HG03280 (cell line): ENCODE data around the gene VGLL4.
"Not testable (repeated sequence)": the region's sequence is repeated elsewhere in the genome, so short reads cannot be mapped to it uniquely, and the experiment has no call there.

ENCODE experiments used
- ATAC-seq: cut with Tn5 transposase; IDR thresholded peaks from one replicate; pipeline ENCODE4 v1.9.1; 2021; ENCODE audit warnings: mild to moderate bottlenecking, moderate library complexity; ENCODE audit not compliant: unreplicated experiment

VGLL4 gene

DNA sequence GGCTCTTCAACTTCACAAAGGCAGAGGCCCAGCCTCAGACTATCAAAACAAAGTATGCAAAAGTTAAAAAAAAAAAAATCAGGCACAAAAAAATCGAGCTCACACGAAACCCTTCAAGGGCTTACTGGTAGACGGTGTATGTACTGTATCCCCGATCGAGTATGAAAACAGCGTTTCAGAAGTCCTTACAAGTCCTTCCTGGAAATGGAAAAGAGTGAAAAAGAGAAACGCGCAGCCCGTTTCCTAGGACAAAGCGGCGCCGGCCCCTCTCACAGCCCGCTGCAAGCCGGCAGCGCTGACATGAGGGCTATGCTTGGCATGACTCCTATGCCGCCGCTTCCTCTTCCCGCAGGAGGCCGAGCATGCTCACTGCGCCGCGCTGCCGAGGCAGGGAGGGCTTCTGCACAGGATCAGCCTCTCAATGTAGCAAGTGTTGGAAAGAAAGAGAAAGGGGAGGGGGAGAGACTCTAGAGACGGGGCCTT, at the start of gene VGLL4:
Gene VGLL4 (minus strand): TSS at position 311 of the 483 bp plus-strand sequence. CDS start 397 bp downstream, outside the sequence.
- peak; percentile 50 for ATAC-seq

DNA sequence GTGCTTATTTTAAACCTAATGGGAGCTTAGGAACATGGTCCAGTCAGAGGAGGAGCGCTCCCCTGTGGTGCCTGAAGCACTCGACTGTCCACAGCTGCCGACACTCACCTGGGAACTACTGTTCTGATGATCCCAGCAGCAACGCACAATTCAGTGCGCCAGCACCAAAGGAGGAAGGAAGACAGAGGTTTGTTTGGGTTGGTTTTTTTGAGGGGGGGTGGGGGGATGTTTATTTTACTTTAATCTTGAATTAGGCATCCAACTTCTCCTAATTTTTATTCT, 48.8 kb upstream of the VGLL4 start:
- no peak for ATAC-seq

DNA sequence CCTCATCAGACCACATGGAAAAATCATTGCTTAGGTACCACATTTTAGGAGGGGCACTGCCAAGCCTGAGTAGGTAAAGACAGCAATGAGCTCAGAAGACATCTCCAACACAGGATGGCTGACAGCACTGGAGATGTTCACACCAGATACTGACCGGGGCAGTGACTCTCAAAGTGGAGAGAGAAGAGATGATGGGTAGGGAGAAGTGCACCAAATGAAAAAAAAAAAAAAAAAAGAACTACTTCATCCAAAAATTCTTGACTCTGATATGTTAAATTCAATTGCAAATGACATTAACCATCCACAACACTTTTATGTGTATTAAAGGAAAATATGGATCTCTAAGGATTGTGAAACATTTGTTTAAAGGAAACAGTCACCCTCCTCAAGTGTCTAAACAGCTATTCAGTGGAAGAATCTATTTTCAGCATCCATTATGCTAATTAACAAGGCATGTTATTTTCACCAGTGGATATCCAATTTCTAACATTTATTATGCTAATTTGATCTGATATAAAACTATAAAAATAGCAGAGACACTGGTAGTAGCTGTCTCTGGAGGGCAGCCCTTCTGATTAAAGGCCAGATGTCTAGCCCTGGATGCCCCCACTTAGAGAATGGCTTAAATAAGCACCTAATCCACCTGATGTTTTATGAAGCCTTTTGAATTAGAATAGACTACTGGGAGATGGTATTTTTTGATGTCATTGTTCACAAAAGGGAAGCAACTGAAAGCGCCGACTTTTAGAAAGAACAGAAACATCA, 48.2 kb upstream of the VGLL4 start:
- ATAC-seq: no peak

DNA sequence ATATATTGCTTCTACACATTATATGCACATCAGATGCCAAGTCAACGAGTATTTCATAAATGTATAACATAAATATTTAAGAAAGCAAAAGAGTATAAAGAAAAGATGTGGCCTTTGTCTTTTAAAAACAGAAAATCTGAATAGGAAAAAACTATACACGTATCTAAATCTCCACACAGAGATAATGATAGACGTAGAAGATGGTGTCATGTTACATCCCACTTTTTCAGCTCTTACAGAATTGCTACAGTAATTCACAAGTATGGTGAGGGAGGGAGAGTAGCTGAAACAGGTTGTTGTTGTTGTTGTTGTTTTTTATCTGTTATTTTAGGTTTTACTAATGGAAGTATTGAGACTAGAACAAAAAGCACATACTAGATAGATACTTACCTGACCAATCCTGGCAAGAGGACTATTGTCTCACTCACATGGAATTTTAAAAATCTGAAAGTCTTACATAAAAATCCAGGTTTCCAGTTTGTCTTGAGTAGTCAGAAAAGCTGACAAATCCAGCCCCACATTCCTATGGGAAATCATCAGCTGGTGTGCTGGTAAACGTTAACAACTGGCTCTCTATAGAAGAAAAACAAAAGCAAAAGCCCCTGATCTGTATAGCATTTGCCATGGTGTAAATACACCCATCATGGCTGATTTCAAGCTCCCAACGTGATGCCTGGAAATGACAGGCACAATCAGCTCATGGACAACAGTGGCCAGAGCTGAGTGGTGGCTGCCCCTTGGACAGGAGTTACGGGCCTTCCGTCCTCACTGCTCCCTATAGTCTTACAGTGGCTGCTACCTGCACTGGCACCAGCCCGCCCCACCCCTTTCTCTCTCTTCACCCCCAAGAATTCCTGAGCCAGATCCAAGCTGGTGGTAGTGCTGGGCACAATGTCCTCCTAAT, 47.4 kb upstream of the VGLL4 start:
- no peak for ATAC-seq

GRCh38 chr3:11689749-11690148, 46.0 kb upstream of the VGLL4 start:
- ATAC-seq: no peak

- not testable (repeated sequence) for ATAC-seq
Observed at GRCh38 chr3:11684980-11685379, 41.3 kb upstream of the VGLL4 start.

DNA sequence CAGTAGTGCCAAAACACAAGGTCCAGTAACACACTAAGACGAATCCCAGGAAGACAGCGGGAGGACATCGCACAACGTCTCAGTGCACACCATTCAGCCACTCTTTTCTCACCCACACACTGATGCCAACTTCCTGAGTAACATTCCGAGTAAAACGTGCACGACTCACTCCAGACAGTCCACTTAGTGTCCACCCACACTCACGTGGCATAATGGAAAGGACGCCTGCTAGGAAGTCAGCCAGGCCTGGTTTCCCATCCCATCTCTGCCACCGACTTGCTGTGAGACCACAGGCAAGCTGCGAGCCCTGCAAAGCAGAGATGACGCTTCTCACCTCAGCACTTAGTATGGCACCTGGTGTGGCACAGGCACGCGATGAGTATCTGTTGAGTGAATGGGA, 36.8 kb upstream of the VGLL4 start:
- ATAC-seq: no peak

GRCh38 chr3:11679964-11680363, 36.2 kb upstream of the VGLL4 start:
- no peak for ATAC-seq

- no peak for ATAC-seq
Observed at GRCh38 chr3:11672363-11672762, 28.6 kb upstream of the VGLL4 start.

DNA sequence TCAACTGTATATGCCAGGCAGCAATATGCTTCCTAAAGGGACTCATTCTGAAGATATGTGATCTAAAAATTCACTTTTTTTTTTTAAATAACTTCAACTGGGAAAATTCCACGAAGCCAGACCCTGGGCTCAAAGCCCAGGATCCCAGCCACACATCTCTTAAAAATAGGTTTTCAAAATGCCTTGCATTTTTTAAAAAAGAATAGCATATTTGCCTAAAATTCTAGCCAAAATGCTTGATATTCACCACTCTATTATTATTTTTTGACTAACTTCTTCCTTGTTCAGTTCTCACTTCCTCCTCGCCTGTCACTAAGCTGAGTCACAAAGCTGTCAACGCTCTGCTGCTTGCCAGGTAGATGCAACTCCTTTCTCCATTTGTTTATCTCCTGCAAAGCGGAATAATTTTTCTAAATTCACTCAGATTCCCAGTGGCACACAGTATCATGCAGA, 28.0 kb upstream of the VGLL4 start:
- peak; percentile 70 for ATAC-seq

DNA sequence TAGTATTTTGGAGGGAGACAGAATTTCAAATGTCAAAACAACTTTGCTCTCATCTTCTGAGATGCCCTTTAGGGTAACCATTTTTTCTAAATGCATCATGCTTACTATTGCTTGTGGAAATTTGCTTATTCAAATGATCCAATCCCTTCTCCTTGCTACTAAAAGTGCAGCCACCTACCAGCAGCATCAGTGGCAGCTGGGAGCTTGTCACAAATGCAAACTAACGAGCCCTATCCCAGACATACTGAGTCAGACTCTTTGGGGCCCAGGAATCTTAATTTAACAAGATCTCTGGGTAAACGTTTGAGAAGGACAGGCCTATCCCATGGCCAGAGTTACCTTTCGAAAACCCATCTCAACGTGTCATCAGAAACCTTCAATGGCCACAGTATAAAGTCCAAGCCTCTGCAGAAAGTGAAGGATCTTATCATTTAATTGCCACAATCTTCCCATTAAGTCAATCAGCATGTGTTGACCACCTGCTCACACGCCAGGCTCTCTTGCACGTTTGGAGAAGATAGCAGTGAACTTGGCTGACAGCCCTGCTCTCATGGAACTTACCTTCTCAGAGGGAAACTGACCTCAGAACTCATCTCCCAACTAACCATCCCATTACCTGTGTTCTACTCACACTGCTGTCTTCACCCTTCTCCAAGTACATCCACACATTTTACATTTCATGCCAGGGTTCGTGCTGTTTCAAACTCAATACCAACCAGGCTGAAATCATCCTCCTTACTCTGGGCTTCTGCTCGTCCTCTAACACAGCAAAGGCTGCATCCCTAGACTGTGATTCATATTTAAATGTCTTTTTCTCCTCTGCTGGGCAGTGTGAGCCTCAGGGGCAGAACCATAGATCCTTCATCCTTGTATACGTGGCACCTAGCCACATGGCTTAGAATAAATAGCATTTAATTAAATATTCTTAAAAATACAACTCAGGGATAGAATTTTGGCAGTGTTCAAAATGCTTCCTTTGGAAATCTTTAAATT, 24.8 kb upstream of the VGLL4 start:
- no peak for ATAC-seq

DNA sequence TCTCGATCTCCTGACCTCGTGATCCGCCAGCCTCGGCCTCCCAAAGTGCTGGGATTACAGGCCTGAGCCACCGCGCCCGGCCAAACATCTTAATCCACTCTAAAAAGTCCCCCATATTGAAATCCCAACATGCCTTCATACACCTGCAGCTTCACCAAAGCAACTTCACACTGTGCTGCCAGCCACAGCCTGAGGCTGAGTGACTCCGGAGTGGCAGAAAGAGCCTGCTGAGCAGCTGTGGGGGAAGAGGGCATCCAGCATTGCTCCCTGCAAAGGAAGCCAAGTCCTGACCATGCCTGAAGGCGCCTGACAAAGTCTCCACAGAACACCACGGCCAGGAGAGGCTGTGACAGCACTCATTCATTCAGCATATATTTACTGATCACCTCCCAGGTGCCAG, 21.6 kb upstream of the VGLL4 start:
- ATAC-seq: no peak

GRCh38 chr3:11662392-11662990, 18.8 kb upstream of the VGLL4 start:
- ATAC-seq: no peak

DNA sequence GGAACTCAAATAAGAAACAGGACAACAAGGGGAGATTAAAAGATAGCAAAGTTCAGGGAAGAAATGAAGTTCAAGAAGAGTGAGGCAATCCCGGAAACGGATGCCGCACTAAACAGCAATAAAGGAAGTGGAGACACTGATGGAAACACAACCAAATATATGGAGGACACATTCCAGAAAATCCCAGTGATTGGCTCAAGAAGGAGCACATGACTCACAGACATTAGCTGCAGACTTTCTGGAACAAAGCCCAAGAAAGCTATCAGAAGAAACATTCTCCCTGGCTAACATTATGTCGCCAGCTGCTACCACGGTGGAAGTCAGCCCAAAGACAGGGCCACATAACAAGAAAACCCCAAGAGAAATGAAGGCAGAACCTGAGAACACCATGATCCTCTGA, 18.1 kb upstream of the VGLL4 start:
- no peak for ATAC-seq

DNA sequence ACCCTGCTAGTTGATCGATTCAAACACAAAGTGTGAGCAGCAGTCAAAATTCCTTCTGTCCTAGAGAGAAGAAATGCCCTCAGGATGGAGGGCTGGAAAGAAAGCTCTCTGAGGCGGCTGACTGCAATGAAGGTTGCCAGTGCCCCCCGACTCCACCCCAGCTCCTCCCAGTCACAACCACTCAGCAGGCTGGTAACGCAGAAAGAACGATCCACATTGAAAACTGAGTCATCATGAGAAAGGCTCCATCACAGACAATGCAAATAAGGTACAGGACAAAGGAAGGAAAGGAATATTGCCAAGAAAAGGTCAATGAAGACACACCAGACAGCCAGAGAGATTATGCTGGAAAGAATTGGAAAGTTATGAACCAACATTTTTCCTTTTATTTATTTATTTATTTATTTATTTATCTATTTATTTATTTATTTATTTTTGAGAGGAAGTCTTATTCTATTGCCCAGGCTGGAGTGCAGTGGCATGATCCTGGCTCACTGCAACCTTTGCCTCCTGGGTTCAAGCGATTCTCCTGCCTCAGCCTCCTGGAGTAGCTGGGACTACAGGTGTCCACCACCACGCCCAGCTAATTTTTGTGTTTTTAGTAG, 17.4 kb upstream of the VGLL4 start:
- ATAC-seq: no peak

- ATAC-seq: no peak
Observed at GRCh38 chr3:11660242-11660641, 16.5 kb upstream of the VGLL4 start.

DNA sequence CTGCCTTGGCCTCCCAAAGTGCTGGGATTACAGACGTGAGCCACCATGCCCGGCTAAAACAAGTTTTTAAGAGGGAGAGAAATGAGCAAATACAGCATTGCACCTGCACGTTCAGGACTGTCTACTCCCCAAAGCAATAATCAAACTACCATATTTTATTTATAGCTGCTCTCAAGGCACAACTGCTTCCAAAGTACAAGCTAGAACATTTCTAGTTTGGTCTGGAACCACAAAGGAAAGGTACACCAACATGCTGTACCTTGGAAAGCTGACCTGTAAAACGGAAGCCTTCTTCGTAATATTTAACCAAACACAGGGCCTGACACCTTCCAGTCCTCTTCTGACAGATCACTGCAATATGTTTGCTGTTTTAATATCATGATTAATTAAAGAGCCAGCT, 14.5 kb upstream of the VGLL4 start:
- ATAC-seq: no peak

DNA sequence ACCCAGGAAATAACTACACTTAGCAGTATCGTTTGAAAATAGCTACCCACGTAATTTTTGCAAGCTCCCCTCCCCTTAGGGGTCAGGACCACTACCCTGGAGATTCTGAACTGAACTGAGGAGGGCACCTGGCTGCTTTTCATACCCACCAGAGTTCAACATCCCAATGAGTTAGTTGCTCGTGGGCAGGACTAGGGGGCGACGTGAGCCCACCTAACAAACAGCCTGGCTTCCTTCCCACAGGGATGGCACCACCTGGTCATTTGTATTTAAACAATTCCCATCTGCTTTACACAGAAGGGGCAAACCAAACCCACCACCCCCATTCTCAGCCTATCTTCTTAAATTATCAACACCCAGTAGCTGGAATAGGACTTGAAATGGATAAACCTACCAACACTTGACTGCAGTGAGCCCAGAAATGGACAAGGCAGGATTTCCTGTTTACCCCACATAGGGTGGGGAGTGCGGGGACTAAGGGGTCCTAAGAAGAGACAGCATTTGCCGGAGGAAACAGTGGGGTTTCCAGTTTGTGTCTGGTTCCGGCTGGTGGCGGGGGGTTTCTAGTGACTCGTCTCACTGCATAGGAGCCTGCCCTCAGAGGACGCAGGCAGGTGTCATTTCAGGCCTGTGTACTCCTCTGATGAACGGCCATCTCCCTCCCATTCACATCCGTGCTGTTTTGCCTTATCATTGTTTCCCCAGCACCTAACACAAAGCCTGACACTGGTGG, 11.6 kb upstream of the VGLL4 start:
- ATAC-seq: no peak

DNA sequence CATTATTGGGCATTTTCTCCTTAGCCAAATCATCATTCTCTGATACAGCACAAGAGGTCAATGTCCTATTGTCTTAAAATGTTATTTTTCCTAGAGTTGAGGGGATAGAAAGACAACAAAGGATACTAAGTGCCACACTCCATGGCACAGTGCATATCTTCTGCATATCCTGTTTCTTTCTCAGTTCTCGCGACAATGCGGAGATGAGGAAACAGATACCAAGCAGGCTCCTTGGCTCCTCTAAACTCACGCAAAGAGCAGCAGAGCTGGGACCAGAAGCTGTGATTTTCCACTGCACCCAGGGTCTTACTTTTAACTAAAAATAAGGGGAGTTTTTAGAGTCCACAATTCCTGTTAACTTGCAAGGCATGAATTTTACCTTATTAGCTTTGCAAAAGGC, 10.5 kb upstream of the VGLL4 start:
- no peak for ATAC-seq
